NT2/D1 (cell line): Measurements from ENCODE around the gene EGFR.

Source experiments
- DNase-seq: peaks from one replicate; pipeline ENCODE4 v3.0.0-alpha.2; 2011; ENCODE audit warnings: low read depth, low spot score
- H3K27me3 ChIP-seq: 2 replicates; pipeline ENCODE4 v1.6.0; 2011; ENCODE audit warnings: mild to moderate bottlenecking; ENCODE audit not compliant: insufficient read length, insufficient read depth
- H3K36me3 ChIP-seq: 2 replicates; pipeline ENCODE4 v1.6.1; 2011; ENCODE audit warnings: mild to moderate bottlenecking, low read length, mixed read lengths; ENCODE audit not compliant: insufficient read depth, insufficient read length
- H3K4me1 ChIP-seq: 2 replicates; pipeline ENCODE4 v1.5.1; 2011; ENCODE audit not compliant: insufficient read depth, insufficient read length
- H3K4me3 ChIP-seq: 2 replicates; pipeline ENCODE4 v1.5.1; 2011; ENCODE audit warnings: low read depth; ENCODE audit not compliant: insufficient read length
- H3K9ac ChIP-seq: 2 replicates; pipeline ENCODE4 v1.6.0; 2011; ENCODE audit warnings: low read depth; ENCODE audit not compliant: insufficient read length
- H3K9me3 ChIP-seq: 2 replicates; pipeline ENCODE4 v1.5.1; 2011; ENCODE audit warnings: mild to moderate bottlenecking, low read length; ENCODE audit not compliant: insufficient read depth
- SUZ12 ChIP-seq: IDR thresholded peaks from 2 replicates; pipeline ENCODE4 v1.6.1; 2011; ENCODE audit not compliant: insufficient read length, insufficient read depth; ENCODE audit errors: extremely low read depth
- YY1 ChIP-seq: IDR thresholded peaks from 2 replicates; pipeline ENCODE4 v1.6.1; 2011; ENCODE audit not compliant: insufficient read length, insufficient read depth
- ZNF274 ChIP-seq: IDR thresholded peaks from 2 replicates; pipeline ENCODE4 v1.6.1; 2011; ENCODE audit warnings: mild to moderate bottlenecking, low read depth, low read length

The EGFR gene

DNA sequence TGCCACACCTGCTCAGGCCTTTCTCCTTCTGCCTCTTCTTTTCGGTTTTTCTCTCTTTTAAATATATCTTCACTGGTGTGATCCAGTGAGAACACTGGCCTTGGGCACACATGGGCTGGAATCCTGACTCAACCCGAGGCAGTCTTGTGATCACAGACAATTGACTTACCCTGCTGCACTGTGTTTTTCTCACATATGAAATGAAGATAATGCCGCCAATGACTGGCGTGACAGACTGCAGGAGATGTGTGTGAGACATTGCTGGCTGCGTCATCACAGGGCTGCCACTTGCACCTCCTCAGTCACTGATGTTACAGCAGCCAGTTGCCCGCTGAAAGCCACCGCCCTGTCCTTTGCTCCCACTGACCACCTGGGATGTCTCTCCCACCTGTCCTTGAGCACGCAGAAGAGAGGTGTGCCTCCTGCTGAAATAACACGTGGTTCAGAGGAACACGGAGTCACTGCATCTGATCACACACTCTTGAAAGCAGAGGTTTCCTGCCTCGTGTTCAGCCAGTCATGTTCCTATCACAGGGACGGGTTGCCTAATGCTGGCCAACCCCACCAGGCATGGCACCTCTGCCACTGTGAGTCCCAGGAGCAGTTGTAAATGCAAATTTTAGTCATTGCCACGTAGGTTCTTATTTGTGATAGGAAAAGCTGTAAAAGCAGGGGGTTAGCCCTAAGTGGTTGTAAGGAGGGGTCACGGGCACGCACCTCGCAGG is 221.8 kb downstream of the EGFR start:
- TF ChIP-seq YY1, result no peak
- TF ChIP-seq SUZ12, result no peak
- TF ChIP-seq ZNF274, result no peak
- H3K4me1 ChIP-seq, result no peaks in the 10 kb centered on the region
- no peak for DNase-seq

DNA sequence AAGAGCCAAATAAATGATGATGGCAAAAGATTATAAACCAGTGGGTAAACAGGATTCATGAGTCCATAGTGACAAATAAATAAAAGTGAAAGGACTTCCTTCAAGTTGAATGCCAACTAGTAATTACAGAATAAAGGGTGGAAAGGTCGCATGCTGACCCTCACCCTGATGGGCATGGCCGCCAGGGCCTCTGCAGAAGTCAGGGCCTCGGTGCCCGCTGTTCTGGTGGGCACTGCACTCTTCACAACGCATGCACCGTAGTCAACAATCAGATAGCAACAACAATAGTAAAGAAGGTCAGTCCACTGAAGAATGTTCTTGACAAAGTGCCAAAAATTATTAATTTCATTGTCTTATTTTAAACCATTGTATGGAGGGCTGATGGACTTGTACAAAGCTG is 223.1 kb downstream of the EGFR start:
- Histone ChIP-seq H3K36me3 (no peaks in the 10 kb centered on the region), H3K9ac (no peak overlapping the region), H3K27me3 (no peaks in the 10 kb centered on the region), H3K4me3 (no peak overlapping the region), H3K9me3 (no peaks in the 10 kb centered on the region), H3K4me1 (no peaks in the 10 kb centered on the region)
- DNase-seq, result no peak
- TF ChIP-seq ZNF274 (no peak), YY1 (no peak), SUZ12 (no peak)

More for the DNA sequence above, 221.8 kb downstream of the EGFR start:
- H3K4me3 ChIP-seq, result no peak overlapping the region
- H3K27me3 ChIP-seq, result no peaks in the 10 kb centered on the region
- H3K9me3 ChIP-seq, result no peaks in the 10 kb centered on the region
- no peak overlapping the region for H3K9ac ChIP-seq
- H3K36me3 ChIP-seq, result no peaks in the 10 kb centered on the region

GRCh38 chr7:55242613-55243012 is 223.8 kb downstream of the EGFR start:
- Histone ChIP-seq H3K36me3 (no peaks in the 10 kb centered on the region), H3K9me3 (no peaks in the 10 kb centered on the region), H3K4me1 (no peaks in the 10 kb centered on the region), H3K9ac (no peak overlapping the region), H3K4me3 (no peak overlapping the region), H3K27me3 (no peaks in the 10 kb centered on the region)
- no peak for TF ChIP-seq SUZ12
- no peak for TF ChIP-seq ZNF274
- no peak for TF ChIP-seq YY1
- no peak for DNase-seq

GRCh38 chr7:55244006-55244745 is 225.4 kb downstream of the EGFR start:
- no peaks in the 10 kb centered on the region for H3K9me3 ChIP-seq
- H3K27me3 ChIP-seq, result no peaks in the 10 kb centered on the region
- TF ChIP-seq YY1, result no peak
- no peak for TF ChIP-seq ZNF274
- TF ChIP-seq SUZ12, result no peak
- H3K4me3 ChIP-seq, result no peak overlapping the region
- no peaks in the 10 kb centered on the region for H3K36me3 ChIP-seq
- no peaks in the 10 kb centered on the region for H3K4me1 ChIP-seq
- H3K9ac ChIP-seq, result no peak overlapping the region
- DNase-seq, result no peak

DNA sequence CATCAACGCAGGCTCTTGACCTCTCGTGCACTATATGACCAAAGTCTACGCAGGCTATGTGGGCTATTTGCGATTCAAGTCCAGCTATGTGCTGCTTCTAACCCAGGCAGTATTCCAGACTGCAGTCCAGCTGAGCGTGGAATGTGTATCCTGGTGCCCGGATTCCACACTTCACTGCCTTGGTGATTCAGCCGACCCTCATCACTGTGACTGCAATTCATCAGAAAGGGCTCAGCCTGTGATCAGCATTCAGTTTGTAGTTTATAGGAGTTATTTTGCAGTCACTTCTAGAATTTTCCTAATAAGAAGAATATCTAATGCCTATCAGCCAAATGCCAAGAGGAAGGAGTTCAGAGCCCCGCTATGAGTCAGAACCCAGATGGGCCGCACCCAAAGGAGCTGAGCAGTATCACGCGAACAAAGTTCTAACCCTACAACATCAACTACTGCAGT is 226.5 kb downstream of the EGFR start:
- Histone ChIP-seq H3K9ac (no peak overlapping the region), H3K9me3 (no peaks in the 10 kb centered on the region), H3K36me3 (no peaks in the 10 kb centered on the region), H3K4me1 (no peaks in the 10 kb centered on the region), H3K27me3 (no peaks in the 10 kb centered on the region), H3K4me3 (no peak overlapping the region)
- DNase-seq, result no peak
- TF ChIP-seq SUZ12 (no peak), ZNF274 (no peak), YY1 (no peak)

DNA sequence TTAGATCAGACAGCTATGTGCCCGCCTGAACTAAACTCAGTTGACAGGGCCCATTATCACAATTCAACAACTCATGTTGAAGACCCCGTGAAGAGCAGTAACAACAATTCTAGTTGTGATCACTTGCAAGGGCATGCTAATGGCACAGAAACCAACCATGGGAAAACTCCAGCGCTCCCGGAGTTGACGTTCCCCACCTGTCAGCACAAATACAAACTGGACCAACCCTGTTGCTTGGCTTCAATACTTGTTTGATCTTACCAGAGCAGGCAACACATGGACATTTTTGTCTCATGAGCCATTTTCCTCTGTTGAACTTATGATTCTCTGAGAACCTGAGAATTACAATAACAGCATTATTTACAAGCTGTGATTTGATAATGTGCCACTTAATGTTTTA is 227.4 kb downstream of the EGFR start:
- Histone ChIP-seq H3K4me3 (no peak overlapping the region), H3K27me3 (no peaks in the 10 kb centered on the region), H3K9me3 (no peaks in the 10 kb centered on the region), H3K36me3 (no peaks in the 10 kb centered on the region), H3K9ac (no peak overlapping the region), H3K4me1 (no peaks in the 10 kb centered on the region)
- DNase-seq, result no peak
- TF ChIP-seq ZNF274 (no peak), SUZ12 (no peak), YY1 (no peak)

DNA sequence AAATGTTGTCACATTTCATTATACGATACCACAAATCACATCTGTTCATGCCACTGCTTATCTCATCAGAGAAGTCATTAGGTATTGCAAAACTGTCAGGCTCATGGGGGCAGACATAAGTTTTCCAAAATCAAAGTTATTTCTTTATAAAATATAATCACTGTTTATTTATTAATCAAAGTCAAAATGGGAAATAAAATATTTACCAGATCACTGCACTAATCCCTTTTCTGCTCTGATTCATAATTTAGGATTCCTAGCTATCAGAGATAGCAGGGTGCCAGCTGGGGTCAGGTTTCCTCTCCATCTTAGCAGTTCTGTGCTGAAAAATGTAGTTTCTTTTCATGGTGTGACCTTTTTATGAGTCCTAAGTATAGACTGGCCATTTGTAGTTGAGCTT is 228.6 kb downstream of the EGFR start:
- TF ChIP-seq YY1 (no peak), SUZ12 (no peak), ZNF274 (no peak)
- H3K9ac ChIP-seq, result no peak overlapping the region
- H3K36me3 ChIP-seq, result no peaks in the 10 kb centered on the region
- H3K4me3 ChIP-seq, result no peak overlapping the region
- H3K4me1 ChIP-seq, result no peaks in the 10 kb centered on the region
- no peaks in the 10 kb centered on the region for H3K9me3 ChIP-seq
- no peaks in the 10 kb centered on the region for H3K27me3 ChIP-seq
- no peak for DNase-seq
